Measurements from ENCODE around the gene GATA2. TPM values are rescaled to one million over a fixed set of nuclear protein-coding genes. Genes with fewer than 3 reads are reported as not detected.

GATA2 gene
- total and polyA plus RNA-seq, 2 of the 8 experiments (the other 6 are each of a cell fraction or from before 2014, with no cell fraction given) = 0.03 to 0.30 TPM

DNA sequence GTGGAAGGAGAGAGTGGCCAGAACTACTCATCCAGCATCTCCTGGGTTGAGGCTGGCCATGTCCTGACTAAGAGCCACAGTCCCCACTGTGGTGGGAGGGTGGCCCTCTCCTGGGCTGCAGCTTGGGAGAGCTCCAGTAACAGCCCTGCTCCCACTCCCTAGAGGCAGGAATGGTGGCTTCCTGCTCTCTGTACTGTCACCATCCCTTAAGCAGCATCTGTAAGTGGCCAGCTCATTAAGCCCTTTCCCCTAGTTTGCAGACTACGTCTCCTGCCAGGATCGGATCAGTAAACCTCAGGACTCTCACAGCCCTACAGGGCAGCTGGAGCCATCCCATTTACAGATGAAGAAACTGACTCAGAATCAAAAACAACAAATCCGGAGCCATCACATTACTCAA is 56.8 kb downstream of the GATA2 start:
- H3K79me1 ChIP-seq (ENCODE audit: low read depth, low read length) = no peaks in the 10 kb centered on the region
- FAIRE-seq = no peak
- no peak for DNase-seq (ENCODE audit: low read depth in 1 of 2, low spot score in 2 of 2)
- no peak overlapping the region for H3K4me2 ChIP-seq (ENCODE audit: insufficient read depth in 1 of 2, low read depth in 2 of 2, low read length in 2 of 2)
- H3K9ac ChIP-seq (replicated peaks in 1 of 4; ENCODE audit: extremely low read depth in 1 of 4, low read depth in 3 of 4, low read length in 3 of 4) = no peak overlapping the region
- ChIA-PET CTCF (ENCODE audit: partially characterized antibody) (interaction anchor here (0.6 to 12.6 kb wide), 6 partner anchors 11 to 263 kb away, joined by 3 to 144 read pairs (median 6); partner anchors contain the start of gene DNAJB8), POLR2A (ENCODE audit: partially characterized antibody) (no interaction called here)
- H3K14ac ChIP-seq (ENCODE audit: insufficient read length) = no peak overlapping the region
- H2BK12ac ChIP-seq (ENCODE audit: low read depth, low read length) = peak overlapping the region; percentile 90; the same call in 1 of the 2 replicates
- H3K4me1 ChIP-seq (replicated peaks in 1 of 4; ENCODE audit: control insufficient read depth in 3 of 4, insufficient read depth in 4 of 4, low read length in 3 of 4) = peaks cover 6 to 34% (median 25%) of the 10 kb centered on the region in 4 experiments
- no peak overlapping the region for H3K4me3 ChIP-seq (ENCODE audit: extremely low read depth in 1 of 4, insufficient read depth in 2 of 4, low read depth in 3 of 4, low read length in 4 of 4)
- no peak overlapping the region for H3K27ac ChIP-seq (ENCODE audit: low read depth, low read length)
- no peak overlapping the region for H4K8ac ChIP-seq (ENCODE audit: extremely low read depth, insufficient read depth, low read length)
- peaks cover 6 to 31% (median 22%) of the 10 kb centered on the region in 4 experiments for H3K27me3 ChIP-seq (replicated peaks in 1 of 4; ENCODE audit: control insufficient read depth in 3 of 4, extremely low read depth in 1 of 4, insufficient read depth in 3 of 4, low read length in 3 of 4)
- H2AK5ac ChIP-seq (ENCODE audit: low read depth, low read length) = no peak overlapping the region
- peak overlapping the region; percentile 83 for H2BK15ac ChIP-seq (ENCODE audit: low read length)
- no peak overlapping the region for H3K4ac ChIP-seq (replicated peaks; ENCODE audit: insufficient read length, low read depth, low read length)
- peak overlapping the region; percentile 80 for H2BK20ac ChIP-seq (ENCODE audit: low read length)
- peaks cover 0 to 6% of the 10 kb centered on the region in 2 experiments for H4K20me1 ChIP-seq (replicated peaks in 1 of 2; ENCODE audit: control insufficient read depth in 1 of 2, insufficient read depth in 2 of 2, low read length in 2 of 2)
- WGBS, 2 experiments (ENCODE audit: extremely low coverage in 1 of 2, insufficient coverage in 1 of 2, insufficient read length in 1 of 2, insufficient replicate concordance in 2 of 2, low coverage in 1 of 2, low lambda C conversion rate in 2 of 2, missing lambda C conversion rate in 1 of 2) = 94% methylated on average over 3 of the region's 3 CpGs; no CpG with 5 or more reads in 1 of the 2 experiments
- H3K23me2 ChIP-seq (ENCODE audit: low read depth, low read length) = peaks cover 9% of the 10 kb centered on the region; the same call in 1 of the 2 replicates
- H3K36me3 ChIP-seq (ENCODE audit: control insufficient read depth in 2 of 4, insufficient read depth in 4 of 4, low read length in 3 of 4) = no peaks in the 10 kb centered on the region
- no peaks in the 10 kb centered on the region for H3K79me2 ChIP-seq (ENCODE audit: control insufficient read depth in 1 of 2, insufficient read depth in 2 of 2, low read length in 2 of 2)
- H3K56ac ChIP-seq (replicated peaks; ENCODE audit: insufficient read length, low read depth, low read length) = no peak overlapping the region
- peak overlapping the region; percentile 61 for H4K91ac ChIP-seq (replicated peaks; ENCODE audit: insufficient read length, low read length)
- H3K18ac ChIP-seq (ENCODE audit: extremely low read depth, low read length) = 0 out of 2 replicates have a peak overlapping the region, but pooled peaks have one; percentile 34
- no peak overlapping the region for H4K5ac ChIP-seq (ENCODE audit: insufficient read length, low read depth, low read length)
- H3K9me3 ChIP-seq (ENCODE audit: insufficient read depth in 2 of 2, low read depth in 1 of 2, low read length in 1 of 2) = no peaks in the 10 kb centered on the region
- H2AFZ ChIP-seq (ENCODE audit: low read length) = no peak overlapping the region
- no peak overlapping the region for H2BK5ac ChIP-seq (ENCODE audit: low read depth, low read length)
- H2BK120ac ChIP-seq (replicated peaks; ENCODE audit: low read depth, low read length) = no peak overlapping the region
- H3K23ac ChIP-seq (ENCODE audit: insufficient read length) = no peak overlapping the region
- no peak for TF ChIP-seq NANOG (IDR thresholded peaks at IDR 0.05; ENCODE audit: insufficient read depth, low read depth, low read length, poor library complexity, severe bottlenecking)
- TF ChIP-seq, protein P1, sequence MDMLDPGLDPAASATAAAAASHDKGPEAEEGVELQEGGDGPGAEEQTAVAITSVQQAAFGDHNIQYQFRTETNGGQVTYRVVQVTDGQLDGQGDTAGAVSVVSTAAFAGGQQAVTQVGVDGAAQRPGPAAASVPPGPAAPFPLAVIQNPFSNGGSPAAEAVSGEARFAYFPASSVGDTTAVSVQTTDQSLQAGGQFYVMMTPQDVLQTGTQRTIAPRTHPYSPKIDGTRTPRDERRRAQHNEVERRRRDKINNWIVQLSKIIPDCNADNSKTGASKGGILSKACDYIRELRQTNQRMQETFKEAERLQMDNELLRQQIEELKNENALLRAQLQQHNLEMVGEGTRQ (IDR thresholded peaks at IDR 0.05; ENCODE audit: low read length) = no peak
- TF ChIP-seq CHD2 (IDR thresholded peaks at IDR 0.05; ENCODE audit: low read length) = no peak
- TF ChIP-seq BACH1 (IDR thresholded peaks at IDR 0.05; ENCODE audit: low read length) = no peak
- no peak for TF ChIP-seq FOSL1 (IDR thresholded peaks at IDR 0.05; ENCODE audit: insufficient read depth, low read depth, low read length)
- TF ChIP-seq CTBP2 (IDR thresholded peaks at IDR 0.05; ENCODE audit: borderline replicate concordance, insufficient read depth, insufficient read length, low read length) = no peak
- no peak for TF ChIP-seq PHF8 (conservative IDR thresholded peaks at IDR 0.05; ENCODE audit: low read depth, low read length)
- TF ChIP-seq RFX5 (IDR thresholded peaks at IDR 0.05; ENCODE audit: borderline replicate concordance, low read depth, low read length) = no peak
- no peak for TF ChIP-seq TBP (IDR thresholded peaks at IDR 0.05; ENCODE audit: low read depth, low read length)
- no peak for TF ChIP-seq SAP30 (IDR thresholded peaks at IDR 0.05; ENCODE audit: insufficient read depth, insufficient replicate concordance, low read length)
- TF ChIP-seq BRCA1 (IDR thresholded peaks at IDR 0.05; ENCODE audit: low read depth, low read length) = no peak
- no peak for TF ChIP-seq RNF2 (IDR thresholded peaks at IDR 0.05; ENCODE audit: borderline replicate concordance, low read depth, low read length, missing control alignments, poor library complexity, severe bottlenecking)
